PFSK-1 (cell line): ENCODE results near the gene ACER2.

Experiments used
- POLR2AphosphoS5 ChIP-seq: IDR thresholded peaks from 2 replicates; pipeline ENCODE4 v1.6.1; 2012; ENCODE audit warnings: low read depth, mild to moderate bottlenecking, control low read depth, low read length, moderate library complexity
- TF ChIP-seq, protein P1 (sequence below), 2 experiments: IDR thresholded peaks; 2 replicates each; pipeline versions ENCODE4 v1.6.1 to v1.8.0; 2011 to 2012; ENCODE audit warnings: low read depth in 2 of 2, low read length in 2 of 2, control low read depth in 1 of 2, inconsistent platforms in 1 of 2, mild to moderate bottlenecking in 1 of 2, moderate library complexity in 1 of 2; ENCODE audit not compliant: insufficient read depth in 1 of 2

GRCh38 chr9:19410195-19410503 lies 1.3 kb downstream of the ACER2 start:
- TF ChIP-seq POLR2AphosphoS5, result no peak
- TF ChIP-seq, protein P1, sequence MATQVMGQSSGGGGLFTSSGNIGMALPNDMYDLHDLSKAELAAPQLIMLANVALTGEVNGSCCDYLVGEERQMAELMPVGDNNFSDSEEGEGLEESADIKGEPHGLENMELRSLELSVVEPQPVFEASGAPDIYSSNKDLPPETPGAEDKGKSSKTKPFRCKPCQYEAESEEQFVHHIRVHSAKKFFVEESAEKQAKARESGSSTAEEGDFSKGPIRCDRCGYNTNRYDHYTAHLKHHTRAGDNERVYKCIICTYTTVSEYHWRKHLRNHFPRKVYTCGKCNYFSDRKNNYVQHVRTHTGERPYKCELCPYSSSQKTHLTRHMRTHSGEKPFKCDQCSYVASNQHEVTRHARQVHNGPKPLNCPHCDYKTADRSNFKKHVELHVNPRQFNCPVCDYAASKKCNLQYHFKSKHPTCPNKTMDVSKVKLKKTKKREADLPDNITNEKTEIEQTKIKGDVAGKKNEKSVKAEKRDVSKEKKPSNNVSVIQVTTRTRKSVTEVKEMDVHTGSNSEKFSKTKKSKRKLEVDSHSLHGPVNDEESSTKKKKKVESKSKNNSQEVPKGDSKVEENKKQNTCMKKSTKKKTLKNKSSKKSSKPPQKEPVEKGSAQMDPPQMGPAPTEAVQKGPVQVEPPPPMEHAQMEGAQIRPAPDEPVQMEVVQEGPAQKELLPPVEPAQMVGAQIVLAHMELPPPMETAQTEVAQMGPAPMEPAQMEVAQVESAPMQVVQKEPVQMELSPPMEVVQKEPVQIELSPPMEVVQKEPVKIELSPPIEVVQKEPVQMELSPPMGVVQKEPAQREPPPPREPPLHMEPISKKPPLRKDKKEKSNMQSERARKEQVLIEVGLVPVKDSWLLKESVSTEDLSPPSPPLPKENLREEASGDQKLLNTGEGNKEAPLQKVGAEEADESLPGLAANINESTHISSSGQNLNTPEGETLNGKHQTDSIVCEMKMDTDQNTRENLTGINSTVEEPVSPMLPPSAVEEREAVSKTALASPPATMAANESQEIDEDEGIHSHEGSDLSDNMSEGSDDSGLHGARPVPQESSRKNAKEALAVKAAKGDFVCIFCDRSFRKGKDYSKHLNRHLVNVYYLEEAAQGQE (IDR thresholded peaks at IDR 0.05; ENCODE audit: insufficient read depth in 1 of 2, low read depth in 2 of 2, low read length in 2 of 2), result no peak
